Activated CD4-positive, alpha-beta T cell treated with anti-CD3 and anti-CD28 coated beads, Interleukin-2, amount 50 U/mL, for 1 hour (primary cell): ENCODE results near the gene ASNS.

ENCODE experiments used
- DNase-seq: peaks from one replicate; pipeline ENCODE4 v3.0.0-alpha.2; 2020

Gene ASNS

GRCh38 chr7:97842006-97842405 is 30.2 kb downstream of the ASNS start:
- no peak for DNase-seq

- peak; percentile 57 for DNase-seq
These were observed 36.7 kb downstream of the ASNS start for GRCh38 chr7:97835296-97836138.

GRCh38 chr7:97819161-97819560 is 53.0 kb downstream of the ASNS start:
- DNase-seq: no peak

- no peak for DNase-seq
These were observed 54.0 kb downstream of the ASNS start for GRCh38 chr7:97818066-97818663.
